K562 (cell line): ENCODE measurements around the gene ARPC2. TPM values are rescaled to one million over a fixed set of nuclear protein-coding genes. Genes with fewer than 3 reads are reported as not detected.
A peak's percentile ranks its signal among the peaks of the same experiment; 100 is the strongest.

Experiments used
- ATAC-seq: fragments of 200-7000 bp; cut with Tn5 transposase; 3 replicates; pipeline ENCODE4 v1.9.1; 2020; ENCODE audit warnings: moderate library complexity
- BruUV-seq: library from RNA; stranded (reverse); fragments of 400-500 nt; replicated peaks from 2 replicates; lab custom pipeline; 2021; lab: Mats Ljungman, UMichigan
- CTCF ChIA-PET: fragments of 300-600 bp; formaldehyde crosslinking; extraction: SDS; loops from one replicate; lab custom pipeline; 2021; ENCODE audit warnings: low intra/inter-chr PET ratio; lab: Yijun Ruan, JAX
- POLR2A ChIA-PET: fragments of 300-600, 350-650 bp; sonication (Branson Sonifier 250); formaldehyde crosslinking; extraction: SDS; loops from one replicate; lab custom pipeline; 2021; ENCODE audit warnings: antibody characterized with exemption, inconsistent platforms; lab: Yijun Ruan, JAX
- DNase-seq, 4 experiments: peaks; one replicate each; pipeline versions ENCODE4 v3.0.0 to v3.0.0-alpha.2; 2011 to 2018; ENCODE audit warnings: low spot score in 3 of 4, mixed read lengths in 3 of 4; ENCODE audit errors: extremely low read depth in 1 of 4
- FAIRE-seq: peaks from 2 replicates; lab custom pipeline; 2011; peaks lifted over from hg19 to GRCh38; lab: Jason Lieb, UNC
- H2AFZ ChIP-seq: 2 replicates; pipeline ENCODE4 v1.6.0; 2011; ENCODE audit warnings: low read depth, low read length, control low read depth, inconsistent platforms
- H3K27ac ChIP-seq: fragments of 200-600 bp; 3 replicates; pipeline ENCODE4 v1.8.0; 2011; ENCODE audit warnings: low read depth, mild to moderate bottlenecking, control low read depth, inconsistent platforms, low read length, moderate library complexity, mixed read lengths; ENCODE audit errors: extremely low read depth
- H3K27me3 ChIP-seq, 2 experiments: fragments of 300-600 bp in 1 of 2; 2 replicates in 1 of 2; 3 replicates in 1 of 2; pipeline versions ENCODE4 v1.6.0 to v1.8.0; 2011; ENCODE audit warnings: inconsistent platforms in 2 of 2, low read length in 2 of 2, mild to moderate bottlenecking in 1 of 2, mixed read lengths in 1 of 2, moderate library complexity in 1 of 2; ENCODE audit not compliant: control insufficient read depth in 2 of 2, insufficient read depth in 2 of 2
- H3K36me3 ChIP-seq: fragments of 300-600 bp; 3 replicates; pipeline ENCODE4 v1.8.0; 2011; ENCODE audit warnings: mild to moderate bottlenecking, low read length, inconsistent platforms; ENCODE audit not compliant: control insufficient read depth, insufficient read depth
- H3K4me1 ChIP-seq, 2 experiments: fragments of 200-600 bp in 1 of 2; replicated peaks in 1 of 2; 2 replicates in 1 of 2; 3 replicates in 1 of 2; pipeline versions ENCODE4 v1.5.1 to v1.8.0; 2011; ENCODE audit warnings: inconsistent platforms in 2 of 2, low read length in 2 of 2, mild to moderate bottlenecking in 1 of 2, mixed read lengths in 1 of 2, moderate library complexity in 1 of 2; ENCODE audit not compliant: control insufficient read depth in 2 of 2, insufficient read depth in 2 of 2
- H3K4me2 ChIP-seq: 2 replicates; pipeline ENCODE4 v1.6.1; 2011; ENCODE audit warnings: low read length, control low read depth, inconsistent platforms, mixed read lengths; ENCODE audit not compliant: insufficient read depth
- H3K4me3 ChIP-seq: fragments of 200-600 bp; sonication (generic), shearing (Covaris generic); 2 replicates; pipeline ENCODE4 v1.5.1; 2016; ENCODE audit warnings: control low read depth, inconsistent platforms
- H3K79me2 ChIP-seq: fragments of 200-600 bp; 3 replicates; pipeline ENCODE4 v1.8.0; 2011; ENCODE audit warnings: low read length, inconsistent platforms; ENCODE audit not compliant: control insufficient read depth, insufficient read depth
- H3K9ac ChIP-seq, 2 experiments: 2 replicates each; pipeline versions ENCODE4 v1.6.0 to v1.6.1; 2011; ENCODE audit warnings: low read depth in 2 of 2, low read length in 2 of 2, control low read depth in 1 of 2, inconsistent platforms in 1 of 2, mild to moderate bottlenecking in 1 of 2, mixed read lengths in 1 of 2; ENCODE audit not compliant: insufficient read depth in 1 of 2
- H3K9me1 ChIP-seq: one replicate; pipeline ENCODE4 v1.6.0; 2011; ENCODE audit warnings: inconsistent platforms, mild to moderate bottlenecking, low read length, moderate library complexity; ENCODE audit not compliant: control insufficient read depth, insufficient read depth
- H3K9me3 ChIP-seq: replicated peaks from 2 replicates; pipeline ENCODE4 v1.5.1; 2011; ENCODE audit warnings: low read depth, low read length, inconsistent platforms; ENCODE audit not compliant: control insufficient read depth, insufficient read depth
- H4K20me1 ChIP-seq: replicated peaks from 2 replicates; pipeline ENCODE4 v1.6.1; 2011; ENCODE audit warnings: low read length, inconsistent platforms, mixed read lengths; ENCODE audit not compliant: control insufficient read depth, insufficient read depth
- EP300 ChIP-seq: IDR thresholded peaks from 2 replicates; pipeline ENCODE4 v1.6.1; 2012; ENCODE audit warnings: low read length, improper control_type of control experiment
- HMG20B ChIP-seq: fragments of 250-450 bp; sonication (Bioruptor Pico); IDR thresholded peaks from 2 replicates; pipeline ENCODE4 v1.5.0; 2021; ENCODE audit warnings: mild to moderate bottlenecking
- RBFOX2 ChIP-seq: fragments of 200-400 bp; formaldehyde crosslinking; IDR thresholded peaks from 2 replicates; pipeline ENCODE4 v1.6.1; 2017; ENCODE audit warnings: low read depth, mild to moderate bottlenecking, low read length, moderate library complexity
- SIX5 ChIP-seq, 2 experiments: IDR thresholded peaks; 2 replicates each; pipeline ENCODE4 v1.6.1; 2011; ENCODE audit warnings: low read length in 2 of 2, borderline replicate concordance in 1 of 2, low read depth in 1 of 2, mild to moderate bottlenecking in 1 of 2, moderate library complexity in 1 of 2; ENCODE audit not compliant: insufficient read depth in 1 of 2
- TCF7L2 ChIP-seq: fragments of 150-350 bp; IDR thresholded peaks from 2 replicates; pipeline ENCODE4 v1.6.1; 2016; ENCODE audit warnings: low read depth, mild to moderate bottlenecking, low read length, moderate library complexity
- WGBS: fragments of 100-300 bp; shearing (Covaris generic); methylation state at CpG from one replicate; pipeline ENCODE4 v1.1.6; 2016; ENCODE audit warnings: low coverage, mixed read lengths; ENCODE audit not compliant: insufficient coverage; ENCODE audit errors: missing lambda C conversion rate; 5-methylcytosine and 5-hydroxymethylcytosine counted together
- in situ Hi-C: fragments of 300-500 bp; cut with MboI; formaldehyde crosslinking; loops from 4 replicates; pipeline ENCODE4 v1.15.0; 2018; ENCODE audit warnings: inconsistent platforms, mixed read lengths
- intact Hi-C: fragments of 100-400 bp; cut with micrococcal nuclease; formaldehyde crosslinking; loops from 2 replicates; pipeline ENCODE4 v1.14.2; 2022
- polyA plus RNA-seq, 8 experiments: library from polyadenylated mRNA; depleted of rRNA in 4 of 8; stranded (reverse) in 5 of 8; unstranded in 3 of 8; fragments of >200 nt; fragmentation: Nextera tagmentation in 2 of 8; fragmentation: Illumina TruSeq in 1 of 8; extraction: Ambion mirVana in 2 of 8; extraction: Trizol in 1 of 8; gene quantifications; 2 replicates each; pipeline versions ENCODE4 v1.2.1 to v1.2.3, GENCODE V29; 2011 to 2014; ENCODE audit warnings: inconsistent platforms in 1 of 8, missing spikeins in 1 of 8
- total RNA-seq, 7 experiments: library from RNA; depleted of rRNA in 6 of 7; stranded (reverse); fragments of >200 nt in 6 of 7; fragmentation: Illumina TruSeq in 2 of 7; extraction: Trizol in 2 of 7; gene quantifications; 2 replicates each; pipeline versions ENCODE4 v1.2.1 to v1.2.3, GENCODE V29; 2011 to 2021; ENCODE audit warnings: low replicate concordance in 1 of 7
- TF ChIP-seq, protein P1 (sequence below): fragments of 250-450 bp; sonication (Bioruptor Pico); IDR thresholded peaks from 2 replicates; pipeline ENCODE4 v1.8.0; 2022; ENCODE audit warnings: moderate library complexity, mild to moderate bottlenecking, inconsistent platforms
- TF ChIP-seq, protein P2 (sequence below), 3 experiments: IDR thresholded peaks in 2 of 3; conservative IDR thresholded peaks in 1 of 3; 2 replicates each; pipeline ENCODE4 v1.5.1; 2011 to 2012; ENCODE audit warnings: low read length in 3 of 3, mild to moderate bottlenecking in 3 of 3, control low read depth in 2 of 3, improper control_type of control experiment in 1 of 3, inconsistent platforms in 1 of 3, low read depth in 1 of 3, mixed read lengths in 1 of 3, moderate library complexity in 1 of 3; ENCODE audit not compliant: insufficient read depth in 2 of 3

The ARPC2 gene
- total and polyA plus RNA-seq, 9 of the 15 experiments (the other 6 are each of a cell fraction or from before 2014, with no cell fraction given): 81.9 to 187 (median 103) TPM

DNA sequence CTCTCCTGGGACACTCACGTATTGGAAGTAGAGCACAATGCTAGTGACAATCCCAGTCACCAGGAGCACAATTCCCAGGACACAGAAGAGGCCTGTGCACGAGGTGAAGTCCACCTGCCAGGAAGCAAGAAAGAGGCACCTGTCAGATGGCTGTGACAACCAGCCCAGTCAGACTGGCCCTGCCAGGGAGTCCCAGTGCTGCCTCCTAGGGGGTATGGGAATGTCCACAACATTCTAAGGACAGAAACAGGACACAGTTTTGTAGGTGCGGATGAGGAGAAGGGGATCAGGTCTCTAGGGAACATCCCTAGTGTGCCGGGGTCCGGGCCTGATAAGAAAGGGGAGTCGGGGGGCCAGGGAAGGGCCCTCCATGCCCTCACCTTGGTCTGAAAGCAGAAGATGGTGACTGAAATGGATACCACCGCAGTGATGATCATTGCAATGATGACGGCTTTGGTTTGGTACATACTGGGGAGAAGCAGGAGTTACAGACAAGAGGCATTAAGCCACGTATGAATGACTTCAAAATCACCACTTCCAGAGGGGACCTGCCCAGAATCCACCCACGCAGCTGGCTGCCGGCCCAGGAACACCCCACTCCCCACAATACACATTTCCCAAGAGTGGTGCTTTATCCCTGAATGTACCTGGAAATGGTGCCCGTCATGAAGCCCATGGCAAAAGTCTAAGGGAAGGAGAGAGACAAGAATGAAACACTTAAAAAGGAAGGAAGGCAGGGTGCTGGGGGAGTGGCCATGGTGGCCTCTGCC is 60.2 kb downstream of the ARPC2 start:
- H3K9ac ChIP-seq: no peak overlapping the region
- H3K9me1 ChIP-seq: no peaks in the 10 kb centered on the region
- ATAC-seq (no peak), DNase-seq (no peak), FAIRE-seq (no peak)
- H3K79me2 ChIP-seq: peaks cover 8% of the 10 kb centered on the region
- intact Hi-C loops (loop anchor here (10.0 kb wide), 1 partner anchor 368 kb away; no protein-coding TSS in a partner anchor), in situ Hi-C loops (no loop called here)
- ChIA-PET POLR2A (interaction anchor here (0.6 to 2.7 kb wide), 3 partner anchors 10 to 505 kb away, joined by 4 to 19 read pairs (median 9); partner anchors contain the start of gene CYP27A1), CTCF (no interaction called here)
- no peak overlapping the region for H3K4me2 ChIP-seq
- BruUV-seq: no TSS peak
- H3K36me3 ChIP-seq: peaks cover 90% of the 10 kb centered on the region
- no peak overlapping the region for H3K4me3 ChIP-seq
- H3K9me3 ChIP-seq: no peaks in the 10 kb centered on the region
- peaks cover 0 to 14% of the 10 kb centered on the region in 2 experiments; a peak in 3 of 5 replicates for H3K4me1 ChIP-seq
- 0 out of 2 replicates have a peak, but pooled peaks cover 5% of the 10 kb centered on the region for H4K20me1 ChIP-seq
- WGBS: 92% methylated on average over 6 of the region's 12 CpGs
- H3K27ac ChIP-seq: no peak overlapping the region
- no peaks in the 10 kb centered on the region for H3K27me3 ChIP-seq
- TF ChIP-seq SIX5 (IDR thresholded peaks at IDR 0.05; ENCODE audit: borderline replicate concordance in 1 of 2, insufficient read depth in 1 of 2, low read depth in 1 of 2, low read length in 2 of 2): no peak
- TF ChIP-seq, protein P1, sequence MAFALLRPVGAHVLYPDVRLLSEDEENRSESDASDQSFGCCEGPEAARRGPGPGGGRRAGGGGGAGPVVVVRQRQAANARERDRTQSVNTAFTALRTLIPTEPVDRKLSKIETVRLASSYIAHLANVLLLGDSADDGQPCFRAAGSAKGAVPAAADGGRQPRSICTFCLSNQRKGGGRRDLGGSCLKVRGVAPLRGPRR (CRISPR knock-in tag): no peak
- TF ChIP-seq EP300: no peak
- TF ChIP-seq HMG20B: no peak
- no peak for TF ChIP-seq TCF7L2
- 0 out of 2 replicates have a peak, but pooled peaks have one; percentile 7 for TF ChIP-seq RBFOX2
- TF ChIP-seq, protein P2, sequence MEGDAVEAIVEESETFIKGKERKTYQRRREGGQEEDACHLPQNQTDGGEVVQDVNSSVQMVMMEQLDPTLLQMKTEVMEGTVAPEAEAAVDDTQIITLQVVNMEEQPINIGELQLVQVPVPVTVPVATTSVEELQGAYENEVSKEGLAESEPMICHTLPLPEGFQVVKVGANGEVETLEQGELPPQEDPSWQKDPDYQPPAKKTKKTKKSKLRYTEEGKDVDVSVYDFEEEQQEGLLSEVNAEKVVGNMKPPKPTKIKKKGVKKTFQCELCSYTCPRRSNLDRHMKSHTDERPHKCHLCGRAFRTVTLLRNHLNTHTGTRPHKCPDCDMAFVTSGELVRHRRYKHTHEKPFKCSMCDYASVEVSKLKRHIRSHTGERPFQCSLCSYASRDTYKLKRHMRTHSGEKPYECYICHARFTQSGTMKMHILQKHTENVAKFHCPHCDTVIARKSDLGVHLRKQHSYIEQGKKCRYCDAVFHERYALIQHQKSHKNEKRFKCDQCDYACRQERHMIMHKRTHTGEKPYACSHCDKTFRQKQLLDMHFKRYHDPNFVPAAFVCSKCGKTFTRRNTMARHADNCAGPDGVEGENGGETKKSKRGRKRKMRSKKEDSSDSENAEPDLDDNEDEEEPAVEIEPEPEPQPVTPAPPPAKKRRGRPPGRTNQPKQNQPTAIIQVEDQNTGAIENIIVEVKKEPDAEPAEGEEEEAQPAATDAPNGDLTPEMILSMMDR (IDR thresholded peaks at IDR 0.05 in 2 of 3, conservative IDR thresholded peaks at IDR 0.05 in 1 of 3; ENCODE audit: insufficient read depth in 2 of 3, low read depth in 1 of 3, low read length in 3 of 3): peak; percentile 3 to 18 (median 12); a peak in 1 of 6 replicates
- TF ChIP-seq, all 486 proteins: peak for 2
- H2AFZ ChIP-seq: no peak overlapping the region
